GM21447 (cell line): ENCODE data around the gene ERVH48-1.
A peak's percentile ranks its signal among the peaks of the same experiment; 100 is the strongest.
"Not testable (repeated sequence)": the region's sequence is repeated elsewhere in the genome, so short reads cannot be mapped to it uniquely, and the experiment has no call there.

Experiments used
- ATAC-seq: cut with Tn5 transposase; IDR thresholded peaks from one replicate; pipeline ENCODE4 v1.9.1; 2021; ENCODE audit not compliant: unreplicated experiment

ERVH48-1 gene

GRCh38 chr21:42939582-42940413 is 14.4 kb upstream of the ERVH48-1 start:
- ATAC-seq: no peak

DNA sequence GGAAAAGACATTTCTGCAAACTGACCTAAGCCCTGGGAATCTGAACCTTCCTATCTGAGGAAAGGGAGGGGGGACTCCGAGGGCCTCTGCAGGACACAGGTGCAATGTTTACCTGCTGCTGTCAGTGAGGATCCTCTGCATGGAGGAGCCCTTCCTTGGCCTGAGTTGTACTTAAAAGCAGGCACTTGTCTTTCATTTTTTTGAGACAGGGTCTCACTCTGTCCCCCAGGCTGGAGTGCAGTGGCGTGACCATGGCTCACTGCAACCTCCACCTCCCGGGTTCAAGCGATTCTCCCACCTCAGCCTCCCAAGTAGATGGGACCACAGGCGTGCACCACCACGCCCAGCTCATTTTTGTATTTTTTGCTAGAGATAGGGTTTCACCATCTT is 13.2 kb upstream of the ERVH48-1 start:
- ATAC-seq: not testable (repeated sequence)

- no peak for ATAC-seq
Measured at GRCh38 chr21:42937960-42938605, 12.7 kb upstream of the ERVH48-1 start.

GRCh38 chr21:42937034-42937940 is 11.9 kb upstream of the ERVH48-1 start:
- ATAC-seq: not testable (repeated sequence)

- ATAC-seq: not testable (repeated sequence)
Measured at GRCh38 chr21:42936360-42936759, 10.9 kb upstream of the ERVH48-1 start.

GRCh38 chr21:42933973-42934372 is 8.5 kb upstream of the ERVH48-1 start:
- ATAC-seq: not testable (repeated sequence)

GRCh38 chr21:42933137-42933970 is 7.9 kb upstream of the ERVH48-1 start:
- not testable (repeated sequence) for ATAC-seq

DNA sequence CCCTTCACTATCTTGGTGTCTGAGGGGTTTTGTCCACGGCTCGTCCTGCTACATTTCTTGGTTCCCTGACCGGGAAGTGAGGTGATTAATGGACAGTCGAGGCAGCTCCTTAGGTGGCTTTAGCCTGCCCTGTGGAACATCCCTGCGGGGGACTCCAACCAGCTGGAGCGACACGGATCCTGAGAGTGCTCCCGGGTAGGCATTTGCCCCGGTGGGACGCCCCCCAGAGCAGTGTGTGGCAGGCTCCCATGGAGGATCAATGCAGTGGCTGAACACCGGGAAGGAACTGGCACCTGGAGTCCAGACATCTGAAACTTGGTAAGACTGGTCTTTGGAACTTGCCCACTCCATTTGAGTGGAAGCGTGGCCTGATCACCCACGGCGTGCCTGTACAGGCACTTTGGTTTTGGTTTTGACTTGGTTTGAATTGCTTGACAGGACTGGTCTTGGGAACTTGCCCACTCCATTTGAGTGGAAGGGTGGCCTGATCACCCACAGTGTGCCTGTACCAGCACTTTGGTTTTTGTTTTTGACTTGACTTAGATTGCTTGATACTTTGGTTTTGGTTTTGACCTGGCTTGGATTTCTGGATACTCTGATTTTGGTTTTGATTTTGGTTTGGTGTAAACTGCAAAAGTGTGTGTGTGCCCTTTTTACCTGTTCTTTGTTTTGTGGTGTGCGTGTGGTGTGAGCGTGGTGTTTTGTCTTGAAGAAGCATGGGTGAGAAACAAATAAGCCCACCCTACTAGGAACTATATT is 7.1 kb upstream of the ERVH48-1 start:
- ATAC-seq: not testable (repeated sequence)

- ATAC-seq: no peak
Measured at GRCh38 chr21:42931560-42932235, 6.3 kb upstream of the ERVH48-1 start.

- ATAC-seq: no peak
Measured at GRCh38 chr21:42929969-42930368, 4.5 kb upstream of the ERVH48-1 start.

GRCh38 chr21:42927474-42928200 is 2.2 kb upstream of the ERVH48-1 start:
- not testable (repeated sequence) for ATAC-seq

GRCh38 chr21:42924433-42924751 is 1.0 kb downstream of the ERVH48-1 start:
- ATAC-seq: no peak

DNA sequence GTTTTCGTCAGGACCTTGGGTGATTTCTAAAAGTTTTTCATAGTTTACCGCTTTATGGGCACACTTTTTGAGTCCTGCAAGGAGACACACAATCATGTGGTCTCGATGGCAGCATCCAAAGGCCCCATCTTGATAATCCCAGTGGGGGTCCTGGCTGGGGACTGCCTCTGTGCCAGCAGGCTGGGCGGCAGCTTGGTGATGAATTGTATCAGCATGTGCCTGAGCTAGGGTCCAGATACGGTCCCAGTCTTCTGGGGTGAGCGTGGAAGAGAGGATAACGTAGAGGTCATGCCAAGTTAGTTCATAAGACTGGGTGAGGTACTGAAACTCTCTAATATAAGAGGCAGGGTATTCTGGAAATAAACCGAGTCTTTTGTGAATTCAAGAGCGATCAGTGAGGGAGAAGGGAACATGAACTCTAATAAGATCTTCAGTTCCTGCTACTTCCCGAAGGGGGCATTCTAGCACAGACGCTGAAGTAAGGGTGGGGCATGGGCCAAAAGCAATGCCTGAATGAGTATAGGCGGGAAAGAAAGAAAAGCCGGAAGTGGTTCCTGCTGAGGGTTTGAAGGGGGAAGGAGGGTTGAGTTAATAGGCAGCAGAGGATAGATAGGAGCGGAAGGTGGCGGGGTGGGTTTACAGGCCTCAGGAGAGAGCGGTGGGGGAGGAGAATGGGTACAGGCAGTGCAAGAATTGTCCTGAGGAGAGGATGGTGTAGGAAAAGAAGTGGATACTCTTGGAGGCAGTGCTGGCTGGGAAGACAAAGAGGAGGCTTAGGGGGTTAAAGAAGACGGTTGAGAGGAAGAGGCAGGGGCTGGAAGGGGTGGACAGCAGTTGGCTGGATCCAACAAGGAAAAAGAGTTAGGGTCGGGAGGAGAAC is 1.6 kb downstream of the ERVH48-1 start:
- peak; percentile 74 for ATAC-seq

DNA sequence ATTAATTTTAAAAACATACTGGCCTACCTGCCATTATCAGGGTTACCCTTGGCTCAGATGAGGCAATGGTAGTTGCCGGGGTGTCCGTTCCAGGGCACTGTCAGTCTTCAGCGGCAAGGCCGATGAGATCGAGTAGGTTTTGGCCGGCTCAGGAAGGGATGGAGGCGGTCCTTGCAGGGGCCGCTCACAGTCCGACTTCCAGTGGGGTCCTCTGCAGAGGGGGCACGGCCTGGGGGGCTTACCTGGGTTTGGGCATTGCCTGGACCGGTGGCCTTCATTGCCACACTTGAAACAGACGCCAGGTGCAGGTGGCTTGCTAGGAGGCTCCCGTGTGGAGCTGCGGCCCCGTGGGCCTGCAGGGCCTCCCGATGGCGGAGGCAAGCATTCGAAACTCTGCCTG is 2.5 kb downstream of the ERVH48-1 start:
- no peak for ATAC-seq

DNA sequence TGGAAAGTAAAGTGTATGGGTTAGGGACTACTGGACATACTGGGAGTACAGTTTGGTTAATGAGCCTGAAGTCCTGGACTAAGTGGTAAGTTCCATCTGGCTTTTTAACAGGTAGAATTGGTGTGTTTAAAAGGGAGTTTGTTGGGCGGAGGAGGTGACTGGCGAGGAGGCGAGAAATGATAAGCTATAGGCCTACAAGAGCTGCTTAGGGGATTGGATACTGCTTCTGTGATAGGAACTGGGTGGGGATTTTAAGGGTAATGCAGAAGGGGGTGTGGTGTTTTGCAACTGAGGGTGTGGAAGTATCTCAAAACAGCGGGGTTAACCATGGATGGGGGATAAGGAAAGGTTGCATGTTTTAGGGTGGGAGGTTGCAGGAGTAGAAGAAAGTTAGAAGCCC is 3.5 kb downstream of the ERVH48-1 start:
- no peak for ATAC-seq

GRCh38 chr21:42918291-42918690 is 7.1 kb downstream of the ERVH48-1 start:
- no peak for ATAC-seq

- no peak for ATAC-seq
Measured at GRCh38 chr21:42913476-42913875, 12.0 kb downstream of the ERVH48-1 start.

GRCh38 chr21:42911920-42912319 is 13.5 kb downstream of the ERVH48-1 start:
- ATAC-seq: not testable (repeated sequence)
